ENCODE data around the gene GTPBP8. TPM values are rescaled to one million over a fixed set of nuclear protein-coding genes. Genes with fewer than 3 reads are reported as not detected.

GTPBP8 gene
- 39.9 and 54.2 TPM in 2 replicates for total RNA-seq

DNA sequence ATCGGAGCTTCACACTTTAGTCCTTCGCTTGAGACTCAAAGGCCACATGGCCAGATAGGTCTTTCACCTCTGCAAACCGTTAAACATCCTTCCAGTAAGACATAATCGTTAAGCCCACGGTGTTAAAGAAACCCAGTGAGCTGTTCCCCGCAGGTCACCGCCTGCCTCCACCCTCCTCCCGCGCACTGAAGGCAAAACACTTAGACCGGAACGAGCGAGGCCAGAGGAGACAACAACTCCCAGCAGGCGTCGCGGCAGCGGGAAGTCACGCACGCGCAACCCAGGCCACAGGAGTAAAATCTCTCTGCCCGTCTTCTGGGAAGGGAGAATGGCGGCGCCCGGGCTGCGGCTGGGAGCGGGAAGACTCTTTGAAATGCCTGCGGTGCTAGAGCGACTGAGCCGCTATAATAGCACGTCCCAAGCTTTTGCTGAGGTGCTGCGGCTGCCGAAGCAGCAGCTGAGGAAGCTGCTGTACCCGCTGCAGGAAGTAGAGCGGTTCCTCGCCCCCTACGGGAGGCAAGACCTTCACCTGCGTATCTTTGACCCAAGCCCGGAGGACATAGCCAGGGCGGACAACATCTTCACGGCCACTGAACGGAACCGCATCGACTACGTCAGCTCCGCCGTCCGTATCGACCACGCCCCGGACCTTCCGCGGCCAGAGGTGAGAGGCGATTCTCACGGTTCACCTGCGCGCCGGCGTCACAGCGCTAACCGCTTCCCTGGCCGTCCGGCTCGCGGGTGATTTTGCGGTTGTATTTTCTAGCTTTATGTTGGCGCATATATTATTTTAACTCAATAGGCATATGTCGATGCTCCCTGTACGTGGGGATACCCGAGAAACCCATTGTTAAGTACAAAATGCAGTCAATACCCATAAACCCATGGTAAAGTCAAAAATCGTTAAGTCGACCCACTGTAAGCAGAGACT is at the start of gene GTPBP8:
Gene GTPBP8, plus strand, starts transcription at position 313 of the 931 bp plus-strand sequence. Its CDS starts 16 bp downstream, at position 329.

DNA sequence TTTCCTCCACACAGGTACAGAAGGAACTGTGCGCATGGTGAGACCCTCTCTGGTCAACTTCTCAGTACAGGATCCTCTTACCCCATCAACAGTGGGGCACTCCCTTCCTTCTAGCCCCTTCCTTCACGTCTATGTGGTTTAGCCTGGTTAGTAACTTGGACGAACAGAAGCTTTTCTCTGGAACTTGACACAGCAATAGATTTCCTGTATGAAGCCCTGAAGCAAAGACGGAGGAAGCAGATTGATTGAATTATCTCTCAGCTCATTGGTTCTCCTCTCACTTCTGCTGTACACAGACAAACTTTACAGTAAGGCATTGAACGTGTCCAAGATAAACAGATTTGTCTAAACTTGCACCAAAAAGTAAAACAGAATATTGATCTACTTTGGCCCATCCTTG is 15.9 kb upstream of the GTPBP8 start, which contains the start of gene CD200R1:
Gene CD200R1, minus strand, starts transcription at position 210 of the 400 bp plus-strand sequence. CDS start 246 bp downstream, outside the sequence.

Other genes starting within 250 kb of the GTPBP8 start
- not detected in 2 replicates for gene CD200R1L, start 144.1 kb upstream of the GTPBP8 start, total RNA-seq
- 0.24 TPM in 1 of 2 replicates, not detected in the other for gene CD200R1, start 15.9 kb upstream of the GTPBP8 start, total RNA-seq
- 0.43 and 0.72 TPM in 2 replicates for gene BOC, start 220.6 kb downstream of the GTPBP8 start, total RNA-seq